ENCODE results near the gene OR2AJ1.

Gene OR2AJ1

GRCh38 chr1:247962911-247963588 lies 38.4 kb downstream of the OR2AJ1 start:
- DNase-seq = no peak

DNA sequence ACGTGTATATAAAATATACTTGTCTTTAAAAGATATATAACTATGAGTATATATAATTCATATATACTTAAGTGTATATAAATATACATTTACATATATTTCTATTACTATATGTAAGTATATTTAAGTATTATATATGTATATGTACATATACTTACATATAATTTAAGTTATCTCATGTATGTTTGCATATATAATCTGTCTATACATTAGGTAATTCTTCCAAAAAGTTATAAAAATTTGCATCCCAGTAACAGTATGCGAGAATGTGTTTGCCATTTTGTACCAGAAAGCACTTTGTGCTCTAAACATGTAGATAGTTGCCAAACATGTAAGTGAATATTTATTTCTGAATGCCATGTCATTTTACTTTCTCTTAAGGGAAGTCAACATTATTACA lies 40.2 kb downstream of the OR2AJ1 start, which contains the start of gene OR2AK2:
TSS of gene OR2AK2 (plus strand) at position 301 of the 400 bp plus-strand sequence. CDS start 144 bp downstream, outside the sequence.
- DNase-seq = no peak

DNA sequence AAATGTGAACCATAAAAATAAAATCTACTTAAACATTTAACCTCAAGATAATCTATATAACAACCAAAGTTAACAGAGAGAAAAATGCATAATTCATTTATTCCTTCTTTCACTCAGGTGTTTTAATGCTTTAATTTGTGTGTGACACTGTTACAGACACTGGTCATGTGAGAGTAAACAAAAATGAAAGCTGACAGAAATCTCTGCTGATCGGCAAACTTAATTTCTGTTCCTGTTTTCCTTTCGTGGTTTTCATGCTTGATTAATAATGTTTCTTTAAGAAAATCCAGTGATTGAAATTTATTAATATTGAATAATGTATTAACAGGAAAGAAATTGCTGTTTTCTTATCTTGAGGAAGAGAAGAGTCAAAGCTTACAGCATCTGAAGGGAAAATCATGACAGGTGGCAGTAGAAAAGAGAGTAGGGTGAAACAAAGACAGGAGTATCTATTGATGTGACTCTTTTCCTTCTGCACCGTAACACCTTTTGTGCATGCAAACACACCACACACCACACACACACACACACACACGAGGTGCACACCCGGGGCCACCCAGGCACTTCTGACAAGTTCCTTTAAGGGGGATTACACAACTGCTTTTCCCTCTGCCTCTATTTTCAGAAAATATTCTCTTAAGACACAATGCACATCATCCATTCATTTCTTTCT lies 42.0 kb downstream of the OR2AJ1 start:
- no peak for DNase-seq
